Measurements from ENCODE around the gene ASTN1. TPM values are rescaled to one million over a fixed set of nuclear protein-coding genes. Genes with fewer than 3 reads are reported as not detected.

The ASTN1 gene
- polyA plus RNA-seq, 1 of the 3 experiments (the other 2 are of a cell fraction), result 0.13 TPM

DNA sequence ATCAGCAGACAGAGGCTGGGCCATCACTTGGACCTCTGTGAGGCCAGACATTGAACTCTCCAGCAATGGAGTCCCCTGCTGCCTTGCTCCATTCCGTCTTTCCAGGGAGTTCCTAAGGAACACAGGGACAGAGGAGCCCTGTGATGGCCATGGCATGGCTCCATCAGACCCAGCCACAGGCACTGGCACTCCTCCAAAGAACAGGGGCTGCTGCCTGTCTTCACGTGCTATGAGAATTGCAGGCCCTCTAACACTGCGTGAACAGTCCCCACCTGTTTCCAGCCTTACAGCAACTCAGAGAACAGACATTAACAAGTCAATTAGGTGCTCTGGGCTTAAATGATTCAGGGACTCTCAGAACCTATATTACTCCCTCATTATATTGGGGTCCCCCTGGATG, 140.8 kb downstream of the ASTN1 start (continued):
- TF ChIP-seq GATA2 (CRISPR knock-in tag; IDR thresholded peaks at IDR 0.05) (no peak), SIN3A (IDR thresholded peaks at IDR 0.05; ENCODE audit: borderline replicate concordance, low read depth, low read length) (no peak), SMC3 (IDR thresholded peaks at IDR 0.05; ENCODE audit: low read depth, low read length) (no peak), RXRA (IDR thresholded peaks at IDR 0.05; ENCODE audit: borderline replicate concordance, low read depth) (no peak), ZBTB33 (IDR thresholded peaks at IDR 0.05; ENCODE audit: borderline replicate concordance, low read depth) (no peak), FOXJ3 (CRISPR knock-in tag; IDR thresholded peaks at IDR 0.05) (peak; percentile 17; the same call in 1 of the 2 replicates), MXI1 (IDR thresholded peaks at IDR 0.05; ENCODE audit: low read depth, low read length) (peak; percentile 66; the same call in 1 of the 2 replicates)

GRCh38 chr1:177023249-177023648, 141.3 kb downstream of the ASTN1 start:
- CTCF ChIA-PET, result interaction anchor here (1.8 kb wide), 1 partner anchor 159 kb away, joined by 8 read pairs; no protein-coding TSS in a partner anchor
- Histone ChIP-seq H3K4me3 (ENCODE audit: low read depth in 2 of 2, low read length in 1 of 2) (no peak overlapping the region), H3K4me2 (no peak overlapping the region), H3K9me3 (no peaks in the 10 kb centered on the region), H3K27ac (ENCODE audit: low read depth in 2 of 2, low read length in 1 of 2) (peak overlapping the region in 1 of 2 experiments; percentile 92; a peak in 2 of 4 replicates), H3F3A (replicated peaks; ENCODE audit: insufficient read depth) (no peaks in the 10 kb centered on the region), H3K27me3 (ENCODE audit: insufficient read depth) (no peaks in the 10 kb centered on the region), H3K36me3 (replicated peaks in 1 of 2; ENCODE audit: control insufficient read depth in 1 of 2, insufficient read depth in 2 of 2, low read length in 1 of 2) (no peaks in the 10 kb centered on the region), H4K20me1 (ENCODE audit: insufficient read depth) (no peaks in the 10 kb centered on the region), H3K79me2 (ENCODE audit: insufficient read depth) (no peaks in the 10 kb centered on the region), H3K9me2 (no peaks in the 10 kb centered on the region), H2AFZ (ENCODE audit: low read depth) (no peak overlapping the region), H3K4me1 (ENCODE audit: control insufficient read depth in 1 of 2, insufficient read depth in 2 of 2, low read depth in 1 of 2, low read length in 1 of 2) (peaks cover 0 to 22% of the 10 kb centered on the region in 2 experiments; a peak in 2 of 4 replicates), H3K9ac (no peak overlapping the region)
- WGBS (ENCODE audit: low lambda C conversion rate), result 45% methylated on average over 13 of the region's 14 CpGs
- POLR2A ChIA-PET, result no interaction called here
- DNase-seq, result no peak
- TF ChIP-seq EZH2phosphoT487 (IDR thresholded peaks at IDR 0.05; ENCODE audit: borderline replicate concordance, low read depth), result no peak
- TF ChIP-seq NRF1 (IDR thresholded peaks at IDR 0.05; ENCODE audit: low read depth, low read length), result no peak
- no peak for TF ChIP-seq RFX5 (IDR thresholded peaks at IDR 0.05; ENCODE audit: low read length)
- no peak for TF ChIP-seq SMC3 (IDR thresholded peaks at IDR 0.05; ENCODE audit: low read depth, low read length)
- no peak for TF ChIP-seq MEF2A (IDR thresholded peaks at IDR 0.05; ENCODE audit: borderline replicate concordance, low read depth)

- TF ChIP-seq TEAD4 (IDR thresholded peaks at IDR 0.05; ENCODE audit: borderline replicate concordance, insufficient read depth), result no peak
- TF ChIP-seq FOSL2 (IDR thresholded peaks at IDR 0.05; ENCODE audit: borderline replicate concordance, low read depth), result no peak
- no peak for TF ChIP-seq SIN3A (IDR thresholded peaks at IDR 0.05; ENCODE audit: borderline replicate concordance, low read depth, low read length)
- no peak for TF ChIP-seq TAF1 (IDR thresholded peaks at IDR 0.05; ENCODE audit: borderline replicate concordance, low read depth, low read length)
- TF ChIP-seq GATA2 (CRISPR knock-in tag; IDR thresholded peaks at IDR 0.05), result no peak
- no peak for TF ChIP-seq GABPA (IDR thresholded peaks at IDR 0.05; ENCODE audit: low read depth)
- TF ChIP-seq SMC3 (IDR thresholded peaks at IDR 0.05; ENCODE audit: low read depth, low read length), result no peak
- no peak for TF ChIP-seq RCOR1 (IDR thresholded peaks at IDR 0.05; ENCODE audit: low read length)
- no peak for TF ChIP-seq FOXJ3 (CRISPR knock-in tag; IDR thresholded peaks at IDR 0.05)
- no peak for TF ChIP-seq RFX5 (IDR thresholded peaks at IDR 0.05; ENCODE audit: low read length)
- Histone ChIP-seq H3K4me3 (ENCODE audit: low read depth in 2 of 2, low read length in 1 of 2) (no peak overlapping the region), H3K9me2 (no peaks in the 10 kb centered on the region), H3K36me3 (replicated peaks in 1 of 2; ENCODE audit: control insufficient read depth in 1 of 2, insufficient read depth in 2 of 2, low read length in 1 of 2) (no peaks in the 10 kb centered on the region), H3K4me2 (no peak overlapping the region), H3F3A (replicated peaks; ENCODE audit: insufficient read depth) (no peaks in the 10 kb centered on the region), H3K9ac (no peak overlapping the region), H4K20me1 (ENCODE audit: insufficient read depth) (no peaks in the 10 kb centered on the region), H2AFZ (ENCODE audit: low read depth) (no peak overlapping the region), H3K9me3 (no peaks in the 10 kb centered on the region), H3K79me2 (ENCODE audit: insufficient read depth) (no peaks in the 10 kb centered on the region), H3K27me3 (ENCODE audit: insufficient read depth) (no peaks in the 10 kb centered on the region), H3K27ac (ENCODE audit: low read depth in 2 of 2, low read length in 1 of 2) (no peak overlapping the region), H3K4me1 (ENCODE audit: control insufficient read depth in 1 of 2, insufficient read depth in 2 of 2, low read depth in 1 of 2, low read length in 1 of 2) (peaks cover 0 to 22% of the 10 kb centered on the region in 2 experiments; a peak in 2 of 4 replicates)
- DNase-seq, result no peak
- CTCF ChIA-PET, result interaction anchor here (1.2 to 2.0 kb wide), 3 partner anchors 13 to 160 kb away, joined by 4 to 6 read pairs (median 5); no protein-coding TSS in a partner anchor
- POLR2A ChIA-PET, result no interaction called here
- WGBS (ENCODE audit: low lambda C conversion rate), result 15% methylated on average over 2 of the region's 2 CpGs
Observed at GRCh38 chr1:177021687-177022086, 142.8 kb downstream of the ASTN1 start.
